ENCODE data around the gene BCL2L13. TPM values are rescaled to one million over a fixed set of nuclear protein-coding genes. Genes with fewer than 3 reads are reported as not detected.

BCL2L13 gene
- total RNA-seq, 6 donors from 2014 or later = 40.4 to 67.1 (median 45.7) TPM

GRCh38 chr22:17732251-17732854 lies 93.8 kb downstream of the BCL2L13 start:
- Histone ChIP-seq H3K27ac (no peak overlapping the region), H3K9me3 (no peaks in the 10 kb centered on the region), H3K36me3 (peaks cover 25 to 88% (median 45%) of the 10 kb centered on the region in 4 donors), H3K4me3 (no peak overlapping the region), H3K4me1 (no peaks in the 10 kb centered on the region), H3K27me3 (no peaks in the 10 kb centered on the region)
- ATAC-seq (ENCODE audit: low FRiP score in 2 of 2) (no peak), DNase-seq (no peak)
- no peak for TF ChIP-seq EP300 (IDR thresholded peaks at IDR 0.05)
- no peak for TF ChIP-seq POLR2A (IDR thresholded peaks at IDR 0.05)
- TF ChIP-seq POLR2AphosphoS5 (IDR thresholded peaks at IDR 0.05) = no peak
- TF ChIP-seq, protein P1, sequence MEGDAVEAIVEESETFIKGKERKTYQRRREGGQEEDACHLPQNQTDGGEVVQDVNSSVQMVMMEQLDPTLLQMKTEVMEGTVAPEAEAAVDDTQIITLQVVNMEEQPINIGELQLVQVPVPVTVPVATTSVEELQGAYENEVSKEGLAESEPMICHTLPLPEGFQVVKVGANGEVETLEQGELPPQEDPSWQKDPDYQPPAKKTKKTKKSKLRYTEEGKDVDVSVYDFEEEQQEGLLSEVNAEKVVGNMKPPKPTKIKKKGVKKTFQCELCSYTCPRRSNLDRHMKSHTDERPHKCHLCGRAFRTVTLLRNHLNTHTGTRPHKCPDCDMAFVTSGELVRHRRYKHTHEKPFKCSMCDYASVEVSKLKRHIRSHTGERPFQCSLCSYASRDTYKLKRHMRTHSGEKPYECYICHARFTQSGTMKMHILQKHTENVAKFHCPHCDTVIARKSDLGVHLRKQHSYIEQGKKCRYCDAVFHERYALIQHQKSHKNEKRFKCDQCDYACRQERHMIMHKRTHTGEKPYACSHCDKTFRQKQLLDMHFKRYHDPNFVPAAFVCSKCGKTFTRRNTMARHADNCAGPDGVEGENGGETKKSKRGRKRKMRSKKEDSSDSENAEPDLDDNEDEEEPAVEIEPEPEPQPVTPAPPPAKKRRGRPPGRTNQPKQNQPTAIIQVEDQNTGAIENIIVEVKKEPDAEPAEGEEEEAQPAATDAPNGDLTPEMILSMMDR (IDR thresholded peaks at IDR 0.05) = no peak
- 91 to 97% methylated on average over 2 of the region's 2 CpGs for WGBS, 2 donors

GRCh38 chr22:17733466-17733865 lies 94.9 kb downstream of the BCL2L13 start:
- peaks cover 21 to 88% (median 43%) of the 10 kb centered on the region in 4 donors for H3K36me3 ChIP-seq
- DNase-seq (no peak), ATAC-seq (ENCODE audit: low FRiP score in 2 of 2) (no peak)
- H3K27ac ChIP-seq = no peak overlapping the region
- WGBS, 2 donors = 92 to 93% methylated on average over 3 of the region's 3 CpGs
- H3K4me1 ChIP-seq = no peaks in the 10 kb centered on the region
- H3K27me3 ChIP-seq = no peaks in the 10 kb centered on the region
- H3K9me3 ChIP-seq = no peaks in the 10 kb centered on the region
- H3K4me3 ChIP-seq = no peak overlapping the region
- no peak for TF ChIP-seq EP300 (IDR thresholded peaks at IDR 0.05)
- TF ChIP-seq, protein P1 (IDR thresholded peaks at IDR 0.05) = no peak
- TF ChIP-seq POLR2A (IDR thresholded peaks at IDR 0.05) = no peak
- no peak for TF ChIP-seq POLR2AphosphoS5 (IDR thresholded peaks at IDR 0.05)

GRCh38 chr22:17734187-17734586 lies 95.6 kb downstream of the BCL2L13 start:
- H3K4me1 ChIP-seq = no peaks in the 10 kb centered on the region
- H3K9me3 ChIP-seq = no peaks in the 10 kb centered on the region
- TF ChIP-seq EP300 (IDR thresholded peaks at IDR 0.05) = no peak
- TF ChIP-seq POLR2AphosphoS5 (IDR thresholded peaks at IDR 0.05) = no peak
- TF ChIP-seq POLR2A (IDR thresholded peaks at IDR 0.05) = no peak
- TF ChIP-seq, protein P1 (IDR thresholded peaks at IDR 0.05) = no peak
- no peak overlapping the region for H3K27ac ChIP-seq
- no peak for ATAC-seq (ENCODE audit: low FRiP score in 2 of 2)
- DNase-seq = no peak
- H3K4me3 ChIP-seq = no peak overlapping the region
- peaks cover 21 to 87% (median 47%) of the 10 kb centered on the region in 4 donors for H3K36me3 ChIP-seq
- no peaks in the 10 kb centered on the region for H3K27me3 ChIP-seq
- 58 to 65% methylated on average over 4 of the region's 4 CpGs for WGBS, 2 donors

DNA sequence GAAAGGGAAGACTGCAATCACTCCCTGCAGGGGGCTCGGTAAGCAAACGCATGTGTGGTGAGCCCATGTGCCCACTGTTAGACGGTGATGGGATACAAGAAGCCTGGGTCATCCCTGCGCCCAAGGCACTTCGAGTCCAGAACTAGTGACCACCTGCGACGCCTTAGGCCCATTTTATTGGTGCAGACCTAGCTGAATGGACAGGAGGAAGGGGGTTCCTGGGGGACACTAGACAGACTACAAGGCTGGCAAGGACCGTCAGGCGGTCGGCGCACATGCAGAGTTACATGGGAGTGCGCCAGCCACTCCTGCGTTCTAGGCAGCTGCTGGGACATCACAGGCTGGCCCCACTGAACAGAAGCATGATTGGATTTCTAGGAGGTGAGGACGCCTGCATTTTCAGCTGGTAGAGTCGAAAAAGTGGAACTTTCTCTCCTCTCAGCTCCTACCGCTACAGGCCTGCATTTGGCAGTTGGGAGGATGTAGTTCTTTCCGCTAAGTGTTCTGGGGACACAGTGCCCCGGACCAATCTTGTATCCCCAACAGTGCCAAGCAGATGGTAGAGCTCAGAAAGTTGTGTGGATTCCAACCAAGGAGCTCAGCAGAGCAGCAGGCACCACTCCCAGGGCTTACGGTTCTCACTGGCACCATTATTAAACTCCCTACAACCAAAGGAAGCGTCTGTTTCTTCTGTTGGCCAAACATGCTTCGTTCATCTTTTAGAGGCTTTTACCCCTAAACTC lies 100.0 kb downstream of the BCL2L13 start:
- H3K4me1 ChIP-seq = peaks cover 0 to 5% (median under 1%) of the 10 kb centered on the region in 4 donors
- H3K36me3 ChIP-seq = peaks cover 13 to 49% (median 28%) of the 10 kb centered on the region in 4 donors
- no peak overlapping the region for H3K27ac ChIP-seq
- ATAC-seq (ENCODE audit: low FRiP score in 2 of 2) (no peak), DNase-seq (no peak)
- H3K9me3 ChIP-seq = no peaks in the 10 kb centered on the region
- 89 to 92% methylated on average over 18 to 21 of the region's 21 CpGs for WGBS, 2 donors
- H3K27me3 ChIP-seq = no peaks in the 10 kb centered on the region
- no peak for TF ChIP-seq POLR2AphosphoS5 (IDR thresholded peaks at IDR 0.05)
- no peak for TF ChIP-seq EP300 (IDR thresholded peaks at IDR 0.05)
- no peak for TF ChIP-seq POLR2A (IDR thresholded peaks at IDR 0.05)
- TF ChIP-seq, protein P1 (IDR thresholded peaks at IDR 0.05) = no peak
- no peak overlapping the region for H3K4me3 ChIP-seq
